A673 (cell line): ENCODE measurements around the gene PLB1.

Experiments
- EZH2 ChIP-seq: fragments of 200-600 bp; sonication (generic); IDR thresholded peaks from 2 replicates; pipeline ENCODE4 v1.6.1; 2017; ENCODE audit warnings: borderline replicate concordance, low read depth, mild to moderate bottlenecking, mixed read lengths, antibody characterized with exemption, low read length; ENCODE audit not compliant: poor library complexity, severe bottlenecking
- TF ChIP-seq, protein P1 (sequence below): fragments of 300-800, 200-600 bp; sonication (generic); conservative IDR thresholded peaks from 2 replicates; pipeline ENCODE4 v1.5.1; 2017; ENCODE audit warnings: low read depth, mild to moderate bottlenecking, antibody characterized with exemption, low read length, moderate library complexity, mixed read lengths

DNA sequence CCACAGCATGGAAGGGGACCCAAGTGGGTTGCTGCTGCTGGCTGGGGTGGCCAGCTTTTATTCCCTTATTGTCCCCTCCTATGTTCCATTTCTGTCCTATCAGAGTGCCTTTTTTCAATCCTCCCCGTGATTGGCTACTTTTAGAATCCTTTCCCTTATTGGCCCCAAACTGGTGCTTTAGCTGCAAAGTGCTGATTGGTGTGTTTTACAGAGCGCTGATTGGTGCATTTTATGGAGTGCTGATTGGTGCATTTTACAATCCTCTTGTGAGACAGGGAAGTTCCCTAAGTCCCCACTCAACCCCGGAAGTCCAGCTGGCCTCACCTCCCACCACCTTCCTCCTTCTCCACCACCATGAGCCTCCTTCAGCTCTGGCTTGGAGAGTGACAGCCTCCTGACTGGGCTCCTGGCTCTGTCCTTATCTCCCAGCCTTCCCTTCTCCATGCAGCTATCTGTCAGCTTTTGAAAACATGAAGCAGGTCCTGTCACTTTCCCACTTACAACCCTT is 20.7 kb upstream of the PLB1 start:
- TF ChIP-seq, protein P1, sequence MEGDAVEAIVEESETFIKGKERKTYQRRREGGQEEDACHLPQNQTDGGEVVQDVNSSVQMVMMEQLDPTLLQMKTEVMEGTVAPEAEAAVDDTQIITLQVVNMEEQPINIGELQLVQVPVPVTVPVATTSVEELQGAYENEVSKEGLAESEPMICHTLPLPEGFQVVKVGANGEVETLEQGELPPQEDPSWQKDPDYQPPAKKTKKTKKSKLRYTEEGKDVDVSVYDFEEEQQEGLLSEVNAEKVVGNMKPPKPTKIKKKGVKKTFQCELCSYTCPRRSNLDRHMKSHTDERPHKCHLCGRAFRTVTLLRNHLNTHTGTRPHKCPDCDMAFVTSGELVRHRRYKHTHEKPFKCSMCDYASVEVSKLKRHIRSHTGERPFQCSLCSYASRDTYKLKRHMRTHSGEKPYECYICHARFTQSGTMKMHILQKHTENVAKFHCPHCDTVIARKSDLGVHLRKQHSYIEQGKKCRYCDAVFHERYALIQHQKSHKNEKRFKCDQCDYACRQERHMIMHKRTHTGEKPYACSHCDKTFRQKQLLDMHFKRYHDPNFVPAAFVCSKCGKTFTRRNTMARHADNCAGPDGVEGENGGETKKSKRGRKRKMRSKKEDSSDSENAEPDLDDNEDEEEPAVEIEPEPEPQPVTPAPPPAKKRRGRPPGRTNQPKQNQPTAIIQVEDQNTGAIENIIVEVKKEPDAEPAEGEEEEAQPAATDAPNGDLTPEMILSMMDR, result no peak
- no peak for TF ChIP-seq EZH2
